ENCODE data around the gene CCNJL. TPM values are rescaled to one million over a fixed set of nuclear protein-coding genes. Genes with fewer than 3 reads are reported as not detected.
A peak's percentile ranks its signal among the peaks of the same experiment; 100 is the strongest.

Gene CCNJL
- total RNA-seq, 1 donor from 2014 or later = 16.6 TPM

DNA sequence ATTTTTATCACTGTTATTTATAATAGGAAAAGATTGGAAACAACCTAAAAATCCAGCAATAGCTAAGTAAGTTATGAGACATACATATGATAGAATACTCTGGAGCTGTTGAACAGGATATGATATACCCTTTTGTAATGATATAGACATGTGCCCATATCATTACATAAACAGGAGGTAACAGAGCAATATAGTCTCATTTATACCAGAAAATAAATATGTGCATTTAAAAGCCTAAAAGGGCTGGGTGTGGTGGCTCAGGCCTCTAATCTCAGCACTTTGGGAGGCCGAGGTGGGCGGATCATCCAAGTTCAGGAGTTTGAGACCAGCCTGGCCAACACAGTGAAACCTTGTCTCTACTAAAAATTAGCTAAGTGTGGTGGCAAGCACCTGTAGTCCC, 85.4 kb downstream of the CCNJL start:
- H3K9me3 ChIP-seq = no peaks in the 10 kb centered on the region
- no peak overlapping the region for H3K4me3 ChIP-seq
- H3K27me3 ChIP-seq = no peaks in the 10 kb centered on the region
- no peak for ATAC-seq
- no peaks in the 10 kb centered on the region for H3K36me3 ChIP-seq
- TF ChIP-seq, protein P1, sequence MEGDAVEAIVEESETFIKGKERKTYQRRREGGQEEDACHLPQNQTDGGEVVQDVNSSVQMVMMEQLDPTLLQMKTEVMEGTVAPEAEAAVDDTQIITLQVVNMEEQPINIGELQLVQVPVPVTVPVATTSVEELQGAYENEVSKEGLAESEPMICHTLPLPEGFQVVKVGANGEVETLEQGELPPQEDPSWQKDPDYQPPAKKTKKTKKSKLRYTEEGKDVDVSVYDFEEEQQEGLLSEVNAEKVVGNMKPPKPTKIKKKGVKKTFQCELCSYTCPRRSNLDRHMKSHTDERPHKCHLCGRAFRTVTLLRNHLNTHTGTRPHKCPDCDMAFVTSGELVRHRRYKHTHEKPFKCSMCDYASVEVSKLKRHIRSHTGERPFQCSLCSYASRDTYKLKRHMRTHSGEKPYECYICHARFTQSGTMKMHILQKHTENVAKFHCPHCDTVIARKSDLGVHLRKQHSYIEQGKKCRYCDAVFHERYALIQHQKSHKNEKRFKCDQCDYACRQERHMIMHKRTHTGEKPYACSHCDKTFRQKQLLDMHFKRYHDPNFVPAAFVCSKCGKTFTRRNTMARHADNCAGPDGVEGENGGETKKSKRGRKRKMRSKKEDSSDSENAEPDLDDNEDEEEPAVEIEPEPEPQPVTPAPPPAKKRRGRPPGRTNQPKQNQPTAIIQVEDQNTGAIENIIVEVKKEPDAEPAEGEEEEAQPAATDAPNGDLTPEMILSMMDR (IDR thresholded peaks at IDR 0.05) = no peak
- intact Hi-C loops (cut with DNase I) = no loop called here
- H3K4me1 ChIP-seq = no peaks in the 10 kb centered on the region
- no peak overlapping the region for H3K27ac ChIP-seq
- DNase-seq = no peak

DNA sequence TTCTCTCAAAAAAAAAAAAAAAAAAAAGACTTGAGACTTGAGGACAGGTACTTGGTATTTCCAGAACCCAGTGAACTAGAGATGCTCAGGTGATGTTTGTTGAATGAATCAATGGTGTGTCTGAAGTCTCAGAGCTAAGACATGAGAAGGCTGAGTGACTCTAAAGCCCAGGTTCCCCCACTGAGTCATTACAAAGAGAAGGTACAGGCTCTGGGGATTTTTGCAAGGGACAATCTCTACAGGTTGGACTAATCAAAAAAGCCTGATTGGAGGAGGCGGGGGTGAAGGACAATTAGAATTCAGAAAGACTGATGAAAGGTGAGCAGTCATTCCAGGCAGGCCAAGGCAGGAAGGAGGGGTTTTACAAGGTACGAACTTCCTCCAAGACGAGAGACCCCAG, 91.3 kb downstream of the CCNJL start:
- intact Hi-C loops (cut with DNase I) = no loop called here
- no peaks in the 10 kb centered on the region for H3K36me3 ChIP-seq
- TF ChIP-seq, protein P1 (IDR thresholded peaks at IDR 0.05) = no peak
- ATAC-seq (no peak), DNase-seq (no peak)
- H3K4me3 ChIP-seq = no peak overlapping the region
- H3K27ac ChIP-seq = no peak overlapping the region
- H3K9me3 ChIP-seq = no peaks in the 10 kb centered on the region
- no peaks in the 10 kb centered on the region for H3K4me1 ChIP-seq
- H3K27me3 ChIP-seq = no peaks in the 10 kb centered on the region

DNA sequence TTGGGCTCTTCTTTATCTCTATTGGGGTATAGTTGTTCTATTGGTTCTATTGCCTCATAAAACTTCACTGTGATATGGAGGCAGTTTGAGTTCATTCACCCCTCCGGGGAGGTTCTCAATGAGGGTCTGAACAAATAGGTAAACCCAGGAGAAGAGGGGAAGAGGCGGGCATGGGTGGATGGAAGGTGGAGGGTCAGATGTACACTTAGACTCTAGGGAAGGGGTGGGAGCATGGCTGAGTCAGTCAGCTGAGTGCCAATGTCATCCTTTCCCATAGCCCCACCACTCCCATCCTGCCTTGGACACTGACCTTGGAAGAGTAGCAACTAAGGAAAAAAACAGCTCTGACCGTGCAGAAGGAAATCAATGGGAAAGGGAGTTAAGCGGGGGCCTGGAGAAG, 93.0 kb downstream of the CCNJL start:
- Histone ChIP-seq H3K9me3 (no peaks in the 10 kb centered on the region), H3K4me3 (no peak overlapping the region), H3K27me3 (no peaks in the 10 kb centered on the region), H3K27ac (no peak overlapping the region), H3K36me3 (no peaks in the 10 kb centered on the region), H3K4me1 (no peaks in the 10 kb centered on the region)
- TF ChIP-seq, protein P1 (IDR thresholded peaks at IDR 0.05) = no peak
- intact Hi-C loops (cut with DNase I) = no loop called here
- DNase-seq (no peak), ATAC-seq (no peak)

DNA sequence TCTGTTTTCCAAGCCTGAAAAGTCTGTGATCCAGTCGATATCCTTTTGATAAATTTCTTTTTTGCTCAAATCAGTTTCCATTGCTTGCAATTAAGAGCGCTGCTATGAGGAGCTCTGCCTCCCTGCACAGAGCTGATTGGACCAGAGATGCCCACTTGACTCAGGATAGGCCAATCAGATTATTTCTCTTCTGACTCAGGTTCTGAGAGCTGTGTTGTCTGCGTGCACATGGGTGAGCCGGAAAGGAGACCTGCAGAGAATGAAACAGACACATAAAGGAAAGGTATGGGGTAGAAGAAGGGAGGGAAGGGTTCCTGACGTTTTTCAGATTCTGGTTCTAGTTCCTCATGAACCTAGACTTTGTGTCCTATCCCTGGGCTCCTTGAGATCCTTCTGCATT, 98.8 kb downstream of the CCNJL start:
- peak; percentile 86 for ATAC-seq
- TF ChIP-seq, protein P1 (IDR thresholded peaks at IDR 0.05) = no peak
- intact Hi-C loops (cut with DNase I) = no loop called here

DNA sequence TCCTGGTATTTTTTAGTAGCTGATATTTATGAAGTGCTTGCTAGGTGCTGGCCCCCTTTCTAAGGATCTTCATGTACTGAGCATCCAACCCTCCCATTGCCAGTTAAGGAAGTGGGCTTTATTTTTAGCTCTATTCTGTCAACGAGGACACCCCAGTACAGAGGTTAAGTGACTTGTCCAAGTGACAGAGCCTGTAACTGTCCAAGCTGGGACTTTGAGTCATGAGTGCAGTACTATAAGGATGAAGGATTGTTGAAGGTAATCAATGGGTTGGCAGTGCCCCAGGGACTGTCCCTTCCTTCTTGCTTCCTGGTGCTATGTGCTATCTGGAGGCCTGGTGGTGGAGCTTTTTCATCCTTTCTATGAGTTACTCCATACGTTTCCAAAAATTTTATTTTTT, 101.0 kb downstream of the CCNJL start:
- no peak overlapping the region for H3K4me3 ChIP-seq
- no peaks in the 10 kb centered on the region for H3K9me3 ChIP-seq
- no peaks in the 10 kb centered on the region for H3K4me1 ChIP-seq
- TF ChIP-seq, protein P1 (IDR thresholded peaks at IDR 0.05) = no peak
- ATAC-seq (no peak), DNase-seq (no peak)
- no peak overlapping the region for H3K27ac ChIP-seq
- intact Hi-C loops (cut with DNase I) = no loop called here
- H3K36me3 ChIP-seq = no peaks in the 10 kb centered on the region
- H3K27me3 ChIP-seq = no peaks in the 10 kb centered on the region

More for the DNA sequence above, 98.8 kb downstream of the CCNJL start:
- no peak overlapping the region for H3K4me3 ChIP-seq
- H3K36me3 ChIP-seq = no peaks in the 10 kb centered on the region
- no peaks in the 10 kb centered on the region for H3K9me3 ChIP-seq
- no peak overlapping the region for H3K27ac ChIP-seq
- no peaks in the 10 kb centered on the region for H3K4me1 ChIP-seq
- DNase-seq = no peak
- H3K27me3 ChIP-seq = no peaks in the 10 kb centered on the region

DNA sequence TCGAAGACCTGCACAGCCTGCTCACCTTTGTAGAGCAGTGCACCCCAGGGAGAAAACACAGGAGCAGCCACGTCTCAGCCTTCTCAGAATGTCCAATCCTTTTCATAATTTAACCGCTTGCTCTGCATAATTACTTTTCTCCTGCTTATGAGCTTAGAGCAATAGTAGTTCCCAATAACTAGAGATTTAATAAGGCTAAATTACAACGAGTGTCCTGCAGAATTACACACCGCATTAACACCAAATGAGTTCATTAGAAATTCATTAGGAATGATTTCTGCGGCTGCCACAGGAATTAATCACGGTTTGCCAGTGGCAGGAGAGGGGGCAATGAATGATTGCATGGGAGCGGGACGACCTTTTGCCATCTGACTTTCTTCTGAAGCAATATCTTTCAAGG, 101.8 kb downstream of the CCNJL start:
- Histone ChIP-seq H3K27ac (no peak overlapping the region), H3K27me3 (no peaks in the 10 kb centered on the region), H3K9me3 (no peaks in the 10 kb centered on the region), H3K4me1 (no peaks in the 10 kb centered on the region), H3K36me3 (no peaks in the 10 kb centered on the region), H3K4me3 (no peak overlapping the region)
- intact Hi-C loops (cut with DNase I) = no loop called here
- no peak for DNase-seq
- TF ChIP-seq, protein P1 (IDR thresholded peaks at IDR 0.05) = no peak
- ATAC-seq = no peak
